Endodermal cell (in vitro differentiated cells): ENCODE data around the gene ASTL. TPM values are rescaled to one million over a fixed set of nuclear protein-coding genes. Genes with fewer than 3 reads are reported as not detected.
"Not testable (repeated sequence)": the region's sequence is repeated elsewhere in the genome, so short reads cannot be mapped to it uniquely, and the experiment has no call there.

Experiments used
- DNase-seq: peaks from one replicate; pipeline ENCODE4 v3.0.0-alpha.2; 2017
- H3K27ac ChIP-seq: 2 replicates; pipeline ENCODE4 v1.5.1; 2013; ENCODE audit warnings: mild to moderate bottlenecking, low read depth, low read length, moderate library complexity
- H3K27me3 ChIP-seq: 2 replicates; pipeline ENCODE4 v1.6.1; 2013; ENCODE audit warnings: mild to moderate bottlenecking, low read length, moderate library complexity; ENCODE audit not compliant: insufficient read depth, control insufficient read depth, poor library complexity, severe bottlenecking
- H3K36me3 ChIP-seq: 2 replicates; pipeline ENCODE4 v1.7.0; 2013; ENCODE audit warnings: mild to moderate bottlenecking, low read length, moderate library complexity; ENCODE audit not compliant: control insufficient read depth, insufficient read depth
- H3K4me1 ChIP-seq: one replicate; pipeline ENCODE4 v1.7.0; 2013; ENCODE audit warnings: low read length; ENCODE audit not compliant: control insufficient read depth, insufficient read depth
- H3K4me3 ChIP-seq: 2 replicates; pipeline ENCODE4 v1.5.1; 2013; ENCODE audit warnings: mild to moderate bottlenecking, low read length, moderate library complexity
- H3K9ac ChIP-seq: 2 replicates; pipeline ENCODE4 v1.6.1; 2013; ENCODE audit warnings: mild to moderate bottlenecking, low read length, moderate library complexity; ENCODE audit not compliant: poor library complexity, severe bottlenecking; ENCODE audit errors: extremely low read depth
- H3K9me3 ChIP-seq: 2 replicates; pipeline ENCODE4 v1.6.1; 2013; ENCODE audit warnings: mild to moderate bottlenecking, low read length, moderate library complexity; ENCODE audit not compliant: control insufficient read depth
- H3K27ac Mint-ChIP-seq: 2 replicates; pipeline ENCODE4 v1.8.0; 2020; ENCODE audit warnings: mixed read lengths
- H3K27me3 Mint-ChIP-seq: 2 replicates; pipeline ENCODE4 v1.8.0; 2021; ENCODE audit warnings: mild to moderate bottlenecking, mixed read lengths; ENCODE audit not compliant: insufficient read depth
- H3K36me3 Mint-ChIP-seq: 2 replicates; pipeline ENCODE4 v1.8.0; 2020; ENCODE audit warnings: low read depth, mixed read lengths
- H3K4me1 Mint-ChIP-seq: 2 replicates; pipeline ENCODE4 v1.8.0; 2020; ENCODE audit warnings: mixed read lengths
- H3K4me3 Mint-ChIP-seq: 2 replicates; pipeline ENCODE4 v1.8.0; 2020; ENCODE audit warnings: mild to moderate bottlenecking, moderate library complexity, mixed read lengths
- H3K9me3 Mint-ChIP-seq: 2 replicates; pipeline ENCODE4 v1.8.0; 2020; ENCODE audit warnings: mild to moderate bottlenecking, mixed read lengths
- WGBS, 2 experiments: methylation state at CpG; one replicate each; pipeline versions ENCODE4 v1.1.5 to v1.1.7; 2013; ENCODE audit warnings: missing lambda C conversion rate in 2 of 2, mixed read lengths in 1 of 2; ENCODE audit not compliant: insufficient coverage in 1 of 2, insufficient read length in 1 of 2; 5-methylcytosine and 5-hydroxymethylcytosine counted together
- total RNA-seq, 2 donors: library from RNA; stranded (reverse); fragmentation: NEBNext Ultra II Directional in 1 of 2; extraction: Animal tissue kit (Norgen Biotek cat#: 25700) in 1 of 2; gene quantifications; 2 replicates in 1 of 2; 3 replicates in 1 of 2; pipeline ENCODE4 v1.2.1, GENCODE V29; 2021
- TF ChIP-seq, protein P1 (sequence below): fragments of 200-600 bp; sonication (generic); conservative IDR thresholded peaks from 2 replicates; pipeline ENCODE4 v1.5.0; 2021; ENCODE audit warnings: antibody characterized with exemption, mild to moderate bottlenecking

Gene ASTL
- total RNA-seq, 2 donors from 2014 or later, result not detected

- no peaks in the 10 kb centered on the region for H3K27me3 ChIP-seq
- TF ChIP-seq, protein P1, sequence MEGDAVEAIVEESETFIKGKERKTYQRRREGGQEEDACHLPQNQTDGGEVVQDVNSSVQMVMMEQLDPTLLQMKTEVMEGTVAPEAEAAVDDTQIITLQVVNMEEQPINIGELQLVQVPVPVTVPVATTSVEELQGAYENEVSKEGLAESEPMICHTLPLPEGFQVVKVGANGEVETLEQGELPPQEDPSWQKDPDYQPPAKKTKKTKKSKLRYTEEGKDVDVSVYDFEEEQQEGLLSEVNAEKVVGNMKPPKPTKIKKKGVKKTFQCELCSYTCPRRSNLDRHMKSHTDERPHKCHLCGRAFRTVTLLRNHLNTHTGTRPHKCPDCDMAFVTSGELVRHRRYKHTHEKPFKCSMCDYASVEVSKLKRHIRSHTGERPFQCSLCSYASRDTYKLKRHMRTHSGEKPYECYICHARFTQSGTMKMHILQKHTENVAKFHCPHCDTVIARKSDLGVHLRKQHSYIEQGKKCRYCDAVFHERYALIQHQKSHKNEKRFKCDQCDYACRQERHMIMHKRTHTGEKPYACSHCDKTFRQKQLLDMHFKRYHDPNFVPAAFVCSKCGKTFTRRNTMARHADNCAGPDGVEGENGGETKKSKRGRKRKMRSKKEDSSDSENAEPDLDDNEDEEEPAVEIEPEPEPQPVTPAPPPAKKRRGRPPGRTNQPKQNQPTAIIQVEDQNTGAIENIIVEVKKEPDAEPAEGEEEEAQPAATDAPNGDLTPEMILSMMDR, result no peak
- Mint-ChIP-seq H3K4me1 (no peaks in the 10 kb centered on the region), H3K36me3 (no peaks in the 10 kb centered on the region), H3K27me3 (peaks cover 5% of the 10 kb centered on the region), H3K4me3 (no peak overlapping the region), H3K27ac (no peak overlapping the region), H3K9me3 (no peaks in the 10 kb centered on the region)
- no peak for DNase-seq
- 94 to 100% methylated on average over 2 of the region's 2 CpGs for WGBS, 2 experiments
- H3K9me3 ChIP-seq, result no peaks in the 10 kb centered on the region
- no peak overlapping the region for H3K9ac ChIP-seq
- H3K4me3 ChIP-seq, result no peak overlapping the region
- H3K27ac ChIP-seq, result no peak overlapping the region
- H3K36me3 ChIP-seq, result no peaks in the 10 kb centered on the region
- H3K4me1 ChIP-seq, result no peaks in the 10 kb centered on the region
Measured at GRCh38 chr2:96087130-96087529, 51.2 kb downstream of the ASTL start.

DNA sequence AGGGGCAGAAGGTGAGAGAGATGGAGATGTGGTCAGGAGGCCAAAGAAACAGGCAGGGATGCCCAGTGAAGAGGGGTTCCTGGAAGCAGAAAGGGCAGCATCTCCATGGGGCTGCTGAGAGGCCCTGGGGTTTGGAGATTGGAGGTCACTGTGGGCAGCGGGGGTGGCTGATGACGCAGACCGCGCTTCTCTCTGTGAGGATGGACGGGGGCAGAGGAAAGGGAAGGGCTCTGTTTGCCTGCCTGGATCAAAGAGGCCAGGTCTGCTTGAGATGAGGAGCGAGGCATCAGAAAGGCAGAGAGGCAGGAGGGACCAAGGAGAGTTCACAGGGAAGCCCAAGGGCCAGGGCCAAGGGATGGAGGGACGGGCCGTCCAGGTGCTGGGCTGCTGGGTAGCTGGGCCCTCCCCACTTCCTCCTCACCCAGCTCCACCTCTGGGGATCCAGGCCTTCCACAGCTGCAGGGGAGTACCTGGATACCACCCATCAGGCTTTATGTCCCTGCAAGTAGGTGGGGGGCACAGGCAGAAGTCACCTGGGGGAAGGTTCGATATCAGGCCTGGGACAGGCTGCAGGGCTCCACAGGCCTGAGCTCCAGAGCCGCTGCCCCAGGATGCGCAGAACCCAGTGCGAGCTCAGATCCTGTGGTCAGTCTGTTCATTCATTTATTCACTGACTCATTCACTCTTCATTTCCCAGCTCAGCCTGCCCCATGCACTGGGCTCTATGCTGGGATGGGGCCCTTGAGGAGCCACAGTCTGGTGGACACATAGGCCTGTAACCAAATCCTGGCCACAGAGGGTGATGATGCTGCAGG lies 52.6 kb downstream of the ASTL start:
- H3K36me3 Mint-ChIP-seq, result no peaks in the 10 kb centered on the region
- H3K4me1 Mint-ChIP-seq, result no peaks in the 10 kb centered on the region
- H3K27me3 Mint-ChIP-seq, result peaks cover 6% of the 10 kb centered on the region
- Histone ChIP-seq H3K9me3 (no peaks in the 10 kb centered on the region), H3K36me3 (no peaks in the 10 kb centered on the region), H3K4me3 (no peak overlapping the region), H3K27me3 (no peaks in the 10 kb centered on the region), H3K4me1 (no peaks in the 10 kb centered on the region), H3K9ac (no peak overlapping the region), H3K27ac (no peak overlapping the region)
- WGBS, 2 experiments, result 93 to 100% methylated on average over 6 to 12 of the region's 12 CpGs
- no peak overlapping the region for H3K27ac Mint-ChIP-seq
- TF ChIP-seq, protein P1, result no peak
- H3K4me3 Mint-ChIP-seq, result no peak overlapping the region
- peaks cover under 1% of the 10 kb centered on the region for H3K9me3 Mint-ChIP-seq
- DNase-seq, result no peak

GRCh38 chr2:96084858-96085518 lies 53.3 kb downstream of the ASTL start:
- not testable (repeated sequence) for H3K36me3 ChIP-seq, H3K27ac Mint-ChIP-seq, H3K27me3 Mint-ChIP-seq, H3K9ac ChIP-seq, H3K27ac ChIP-seq, H3K27me3 ChIP-seq, DNase-seq, H3K4me1 ChIP-seq, H3K9me3 Mint-ChIP-seq, H3K9me3 ChIP-seq, H3K36me3 Mint-ChIP-seq, H3K4me3 Mint-ChIP-seq, H3K4me3 ChIP-seq, H3K4me1 Mint-ChIP-seq
- 87 to 100% methylated on average over 4 to 5 of the region's 7 CpGs for WGBS, 2 experiments
